ACC112 (cell line): Measurements from ENCODE around the gene STAC.

ENCODE experiments used
- H2AFZ ChIP-seq: fragments of 200-600 bp; sonication (generic); one replicate; pipeline ENCODE4 v1.6.0; 2017; ENCODE audit warnings: antibody characterized with exemption, low read length; ENCODE audit not compliant: unreplicated experiment
- H3K27ac ChIP-seq: fragments of 200-600 bp; sonication (generic); 2 replicates; pipeline ENCODE4 v1.5.1; 2014; ENCODE audit warnings: low read depth, mild to moderate bottlenecking, antibody characterized with exemption, low read length, moderate library complexity
- H3K27me3 ChIP-seq: fragments of 200-600 bp; sonication (generic); 2 replicates; pipeline ENCODE4 v1.6.1; 2014; ENCODE audit warnings: mild to moderate bottlenecking, antibody characterized with exemption, low read length, moderate library complexity, mixed read lengths; ENCODE audit not compliant: insufficient read depth
- H3K36me3 ChIP-seq: fragments of 200-600 bp; sonication (generic); 2 replicates; pipeline ENCODE4 v1.6.1; 2016; ENCODE audit warnings: mild to moderate bottlenecking, antibody characterized with exemption, low read length, moderate library complexity, mixed read lengths; ENCODE audit not compliant: insufficient read depth
- H3K4me1 ChIP-seq: fragments of 200-600 bp; sonication (generic); one replicate; pipeline ENCODE4 v1.6.1; 2016; ENCODE audit warnings: low read length, mixed read lengths; ENCODE audit not compliant: insufficient read depth, unreplicated experiment, control insufficient read depth
- H3K4me3 ChIP-seq: fragments of 200-600 bp; sonication (generic); 2 replicates; pipeline ENCODE4 v1.5.1; 2014; ENCODE audit warnings: mild to moderate bottlenecking, low read depth, low read length
- H3K79me2 ChIP-seq: fragments of 200-600 bp; sonication (generic); one replicate; pipeline ENCODE4 v1.6.0; 2016; ENCODE audit warnings: low read length; ENCODE audit not compliant: control insufficient read depth, unreplicated experiment, insufficient read depth

STAC gene

GRCh38 chr3:36409862-36410261 is 29.6 kb downstream of the STAC start:
- H3K79me2 ChIP-seq = no peaks in the 10 kb centered on the region
- H3K27ac ChIP-seq = no peak overlapping the region
- H3K27me3 ChIP-seq = no peaks in the 10 kb centered on the region
- no peaks in the 10 kb centered on the region for H3K4me1 ChIP-seq
- no peaks in the 10 kb centered on the region for H3K36me3 ChIP-seq
- H3K4me3 ChIP-seq = no peak overlapping the region
- H2AFZ ChIP-seq = no peak overlapping the region

GRCh38 chr3:36411587-36411986 is 31.3 kb downstream of the STAC start:
- no peaks in the 10 kb centered on the region for H3K79me2 ChIP-seq
- H3K27me3 ChIP-seq = no peaks in the 10 kb centered on the region

GRCh38 chr3:36416599-36416998 is 36.3 kb downstream of the STAC start:
- Histone ChIP-seq H3K27me3 (no peaks in the 10 kb centered on the region), H2AFZ (no peak overlapping the region), H3K36me3 (no peaks in the 10 kb centered on the region), H3K27ac (no peak overlapping the region), H3K4me1 (no peaks in the 10 kb centered on the region), H3K79me2 (no peaks in the 10 kb centered on the region), H3K4me3 (no peak overlapping the region)

More at GRCh38 chr3:36411587-36411986, 31.3 kb downstream of the STAC start:
- H2AFZ ChIP-seq = no peak overlapping the region
- no peaks in the 10 kb centered on the region for H3K4me1 ChIP-seq
- no peak overlapping the region for H3K4me3 ChIP-seq
- no peak overlapping the region for H3K27ac ChIP-seq
- no peaks in the 10 kb centered on the region for H3K36me3 ChIP-seq

- Histone ChIP-seq H3K4me1 (no peaks in the 10 kb centered on the region), H3K79me2 (no peaks in the 10 kb centered on the region), H2AFZ (no peak overlapping the region), H3K27ac (no peak overlapping the region), H3K27me3 (no peaks in the 10 kb centered on the region), H3K4me3 (no peak overlapping the region), H3K36me3 (no peaks in the 10 kb centered on the region)
Measured at GRCh38 chr3:36417237-36417636, 36.9 kb downstream of the STAC start.

- H3K79me2 ChIP-seq = no peaks in the 10 kb centered on the region
- no peak overlapping the region for H3K4me3 ChIP-seq
- H3K27me3 ChIP-seq = no peaks in the 10 kb centered on the region
- no peak overlapping the region for H2AFZ ChIP-seq
- no peaks in the 10 kb centered on the region for H3K4me1 ChIP-seq
- no peaks in the 10 kb centered on the region for H3K36me3 ChIP-seq
- no peak overlapping the region for H3K27ac ChIP-seq
Measured at GRCh38 chr3:36418296-36418695, 38.0 kb downstream of the STAC start.

- no peaks in the 10 kb centered on the region for H3K27me3 ChIP-seq
Measured at GRCh38 chr3:36428445-36428844, 48.1 kb downstream of the STAC start.

GRCh38 chr3:36429986-36430485 is 49.7 kb downstream of the STAC start:
- Histone ChIP-seq H3K4me1 (no peaks in the 10 kb centered on the region), H3K79me2 (no peaks in the 10 kb centered on the region), H3K27me3 (no peaks in the 10 kb centered on the region), H3K27ac (no peak overlapping the region), H2AFZ (no peak overlapping the region), H3K4me3 (no peak overlapping the region), H3K36me3 (no peaks in the 10 kb centered on the region)

More at GRCh38 chr3:36428445-36428844, 48.1 kb downstream of the STAC start:
- Histone ChIP-seq H3K27ac (no peak overlapping the region), H3K36me3 (no peaks in the 10 kb centered on the region), H2AFZ (no peak overlapping the region), H3K4me3 (no peak overlapping the region), H3K79me2 (no peaks in the 10 kb centered on the region), H3K4me1 (no peaks in the 10 kb centered on the region)

GRCh38 chr3:36433511-36433910 is 53.2 kb downstream of the STAC start:
- H3K36me3 ChIP-seq = no peaks in the 10 kb centered on the region
- H3K4me3 ChIP-seq = no peak overlapping the region
- no peak overlapping the region for H2AFZ ChIP-seq
- no peaks in the 10 kb centered on the region for H3K27me3 ChIP-seq
- H3K4me1 ChIP-seq = no peaks in the 10 kb centered on the region
- H3K79me2 ChIP-seq = no peaks in the 10 kb centered on the region
- H3K27ac ChIP-seq = no peak overlapping the region

GRCh38 chr3:36434687-36435426 is 54.6 kb downstream of the STAC start:
- no peak overlapping the region for H3K4me3 ChIP-seq
- no peaks in the 10 kb centered on the region for H3K36me3 ChIP-seq
- no peaks in the 10 kb centered on the region for H3K4me1 ChIP-seq
- no peaks in the 10 kb centered on the region for H3K27me3 ChIP-seq
- H3K27ac ChIP-seq = no peak overlapping the region
- H2AFZ ChIP-seq = no peak overlapping the region
- no peaks in the 10 kb centered on the region for H3K79me2 ChIP-seq

- no peaks in the 10 kb centered on the region for H3K36me3 ChIP-seq
- H3K27ac ChIP-seq = no peak overlapping the region
- H3K27me3 ChIP-seq = no peaks in the 10 kb centered on the region
- H3K79me2 ChIP-seq = no peaks in the 10 kb centered on the region
- H3K4me3 ChIP-seq = no peak overlapping the region
- peaks cover 33% of the 10 kb centered on the region for H3K4me1 ChIP-seq
- no peak overlapping the region for H2AFZ ChIP-seq
Measured at GRCh38 chr3:36443028-36443686, 62.9 kb downstream of the STAC start.

GRCh38 chr3:36444909-36445308 is 64.6 kb downstream of the STAC start:
- Histone ChIP-seq H3K27ac (peak overlapping the region; percentile 59), H3K4me1 (peaks cover 33% of the 10 kb centered on the region), H3K27me3 (no peaks in the 10 kb centered on the region), H3K36me3 (no peaks in the 10 kb centered on the region), H3K4me3 (no peak overlapping the region), H3K79me2 (no peaks in the 10 kb centered on the region), H2AFZ (no peak overlapping the region)
